ENCODE results near the gene VIL1.

Gene VIL1

GRCh38 chr2:218418717-218419458 is at the start of gene VIL1:
Gene VIL1 (plus strand): TSS chr2:218419123. CDS start chr2:218423779, 4,656 bp downstream.
- no peak for DNase-seq

DNA sequence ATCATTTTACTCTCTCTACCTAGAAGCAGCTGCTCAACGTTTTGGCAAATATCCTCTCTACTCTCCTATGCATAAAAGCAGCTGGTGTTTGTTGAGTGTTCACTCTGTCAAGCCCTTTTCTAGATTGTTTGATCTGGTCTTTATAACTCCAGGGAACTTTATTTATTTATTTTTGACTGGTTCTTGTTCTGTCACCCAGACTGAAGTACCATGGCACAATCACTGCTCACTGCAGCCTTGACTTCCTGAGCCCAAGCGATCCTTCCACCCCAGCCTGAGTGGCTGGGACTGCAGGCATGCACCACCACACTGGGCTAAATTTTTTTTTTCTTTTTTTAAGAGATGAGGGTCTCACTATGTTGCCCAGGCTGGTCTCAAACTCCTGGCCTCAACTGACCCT is 49.6 kb upstream of the VIL1 start:
- no peak for DNase-seq

GRCh38 chr2:218370410-218371063 is 48.4 kb upstream of the VIL1 start:
- DNase-seq: no peak

GRCh38 chr2:218371983-218372350 is 47.0 kb upstream of the VIL1 start:
- no peak for DNase-seq

- no peak for DNase-seq
These were observed 44.1 kb upstream of the VIL1 start for GRCh38 chr2:218374795-218375194.

GRCh38 chr2:218375212-218375611 is 43.7 kb upstream of the VIL1 start:
- no peak for DNase-seq

GRCh38 chr2:218378053-218378452 is 40.9 kb upstream of the VIL1 start:
- no peak for DNase-seq

- no peak for DNase-seq
These were observed 37.0 kb upstream of the VIL1 start, which contains the start of gene SLC11A1 for GRCh38 chr2:218381916-218382366. Gene SLC11A1 (plus strand): TSS chr2:218382273. CDS start chr2:218382369, 96 bp downstream.

DNA sequence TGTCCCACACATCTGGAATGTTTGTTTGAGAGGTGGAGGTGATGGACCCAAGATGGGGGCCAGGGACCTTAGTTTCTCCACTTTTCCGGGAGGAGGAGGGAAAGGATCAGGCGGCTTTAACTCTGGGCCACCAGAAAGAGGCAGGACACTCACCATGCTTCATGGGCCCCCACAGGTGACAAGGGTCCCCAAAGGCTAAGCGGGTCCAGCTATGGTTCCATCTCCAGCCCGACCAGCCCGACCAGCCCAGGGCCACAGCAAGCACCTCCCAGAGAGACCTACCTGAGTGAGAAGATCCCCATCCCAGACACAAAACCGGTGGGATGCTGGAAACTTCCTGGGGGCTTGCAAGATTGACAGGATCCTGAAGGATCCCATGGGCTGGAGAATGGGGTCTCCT is 36.1 kb upstream of the VIL1 start:
- no peak for DNase-seq

- no peak for DNase-seq
These were observed 34.9 kb upstream of the VIL1 start for GRCh38 chr2:218383892-218384519.

- DNase-seq: no peak
These were observed 33.9 kb upstream of the VIL1 start for GRCh38 chr2:218384975-218385374.

- DNase-seq: no peak
These were observed 32.2 kb upstream of the VIL1 start for GRCh38 chr2:218386505-218387368.

GRCh38 chr2:218387369-218388194 is 31.3 kb upstream of the VIL1 start:
- DNase-seq: no peak

- no peak for DNase-seq
These were observed 29.4 kb upstream of the VIL1 start for GRCh38 chr2:218389333-218390150.

DNA sequence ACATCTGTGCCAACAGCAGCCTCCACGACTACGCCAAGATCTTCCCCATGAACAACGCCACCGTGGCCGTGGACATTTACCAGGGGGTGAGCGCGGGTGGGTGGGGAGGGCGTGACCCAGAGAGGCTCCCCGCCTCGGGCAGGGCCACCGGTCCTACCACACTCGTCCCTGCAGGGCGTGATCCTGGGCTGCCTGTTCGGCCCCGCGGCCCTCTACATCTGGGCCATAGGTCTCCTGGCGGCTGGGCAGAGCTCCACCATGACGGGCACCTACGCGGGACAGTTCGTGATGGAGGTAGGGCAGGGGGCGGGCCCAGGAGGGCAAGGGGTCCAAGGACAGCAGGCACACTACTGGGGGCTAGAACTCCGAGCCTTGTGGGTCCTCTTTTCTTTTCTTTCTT is 27.7 kb upstream of the VIL1 start:
- no peak for DNase-seq

DNA sequence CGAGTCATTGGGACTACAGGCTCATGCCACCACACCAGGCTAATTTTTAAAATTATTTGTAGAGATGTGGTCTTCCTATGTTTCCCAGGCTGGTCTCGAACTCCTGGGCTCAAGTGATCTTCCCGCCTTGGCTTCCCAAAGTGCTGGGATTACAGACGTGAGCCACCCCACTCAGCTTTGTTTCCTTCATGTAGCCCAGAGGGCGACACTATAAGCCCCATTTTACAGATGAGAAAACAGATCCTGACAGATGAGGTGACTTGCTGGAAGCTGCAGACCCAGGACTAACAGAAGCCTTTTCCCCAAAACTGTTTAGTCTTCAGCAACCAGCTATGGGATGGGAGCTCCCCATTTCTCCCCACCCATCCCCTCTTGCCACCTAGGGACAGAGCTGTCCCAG is 26.5 kb upstream of the VIL1 start:
- DNase-seq: no peak

DNA sequence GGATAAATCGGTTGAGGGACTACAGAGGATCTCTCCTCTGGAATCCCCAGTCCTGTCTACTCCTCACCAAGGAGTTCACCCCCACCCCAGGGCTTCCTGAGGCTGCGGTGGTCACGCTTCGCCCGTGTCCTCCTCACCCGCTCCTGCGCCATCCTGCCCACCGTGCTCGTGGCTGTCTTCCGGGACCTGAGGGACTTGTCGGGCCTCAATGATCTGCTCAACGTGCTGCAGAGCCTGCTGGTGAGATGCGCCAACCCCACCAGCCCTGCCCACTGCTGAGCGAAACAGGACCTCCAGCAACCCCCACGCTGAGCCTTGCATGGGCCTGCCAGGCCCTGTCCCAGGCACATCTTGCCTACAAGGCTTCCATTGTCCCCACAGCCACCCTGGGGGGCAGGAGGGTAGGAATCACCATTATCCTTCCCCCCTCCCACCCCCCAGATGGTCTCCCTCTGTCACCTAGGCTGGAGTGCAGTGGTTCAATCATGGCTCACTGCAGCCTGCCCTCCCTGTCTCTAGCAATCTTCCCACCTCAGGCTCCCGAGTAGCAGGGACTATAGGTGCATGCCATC is 25.9 kb upstream of the VIL1 start:
- DNase-seq: no peak

- no peak for DNase-seq
These were observed 25.1 kb upstream of the VIL1 start for GRCh38 chr2:218393750-218394290.

- no peak for DNase-seq
These were observed 24.4 kb upstream of the VIL1 start for GRCh38 chr2:218394298-218395089.

GRCh38 chr2:218395090-218395444 is 23.9 kb upstream of the VIL1 start:
- DNase-seq: no peak
